Keratinocyte (primary cell): Measurements from ENCODE around the gene TP63. TPM values are rescaled to one million over a fixed set of nuclear protein-coding genes. Genes with fewer than 3 reads are reported as not detected.
A peak's percentile ranks its signal among the peaks of the same experiment; 100 is the strongest.
"Not testable (repeated sequence)": the region's sequence is repeated elsewhere in the genome, so short reads cannot be mapped to it uniquely, and the experiment has no call there.

Experiments used
- DNase-seq: peaks from one replicate; pipeline ENCODE4 v3.0.0-alpha.2; 2011; ENCODE audit warnings: low read depth, missing footprints, low spot score
- FAIRE-seq: peaks from 2 replicates; lab custom pipeline; 2011; peaks lifted over from hg19 to GRCh38; lab: Jason Lieb, UNC
- H2AFZ ChIP-seq: 2 replicates; pipeline ENCODE4 v1.6.0; 2012; ENCODE audit warnings: low read length, control low read depth, inconsistent platforms; ENCODE audit not compliant: control insufficient read depth
- H3K27ac ChIP-seq: 2 replicates; pipeline ENCODE4 v1.5.1; 2011; ENCODE audit warnings: low read length; ENCODE audit not compliant: control insufficient read depth, insufficient read depth
- H3K27me3 ChIP-seq: 3 replicates; pipeline ENCODE4 v1.6.0; 2011; ENCODE audit warnings: low read length; ENCODE audit not compliant: control insufficient read depth, insufficient read depth; ENCODE audit errors: extremely low read depth
- H3K36me3 ChIP-seq, 2 experiments: 2 replicates in 1 of 2; 3 replicates in 1 of 2; pipeline ENCODE4 v1.5.1; 2011; ENCODE audit warnings: low read length in 2 of 2, mild to moderate bottlenecking in 1 of 2; ENCODE audit not compliant: control insufficient read depth in 2 of 2, insufficient read depth in 2 of 2; ENCODE audit errors: extremely low read depth in 1 of 2
- H3K4me1 ChIP-seq: 3 replicates; pipeline ENCODE4 v1.5.1; 2011; ENCODE audit warnings: low read length; ENCODE audit not compliant: control insufficient read depth, insufficient read depth; ENCODE audit errors: extremely low read depth
- H3K4me2 ChIP-seq: 3 replicates; pipeline ENCODE4 v1.6.0; 2011; ENCODE audit warnings: low read depth, low read length; ENCODE audit not compliant: control insufficient read depth, insufficient read depth; ENCODE audit errors: extremely low read depth
- H3K4me3 ChIP-seq, 3 experiments: fragments of 200-600 bp in 1 of 3; sonication (generic) in 1 of 3; 2 replicates in 2 of 3; 3 replicates in 1 of 3; pipeline ENCODE4 v1.5.1; 2011 to 2016; ENCODE audit warnings: low read length in 3 of 3, mild to moderate bottlenecking in 3 of 3, control low read depth in 2 of 3, inconsistent platforms in 1 of 3, low read depth in 1 of 3, mixed read lengths in 1 of 3, mixed run types in 1 of 3, moderate library complexity in 1 of 3; ENCODE audit not compliant: control insufficient read depth in 2 of 3, insufficient read depth in 2 of 3; ENCODE audit errors: extremely low read depth in 1 of 3
- H3K79me2 ChIP-seq: 2 replicates; pipeline ENCODE4 v1.6.0; 2012; ENCODE audit warnings: low read length; ENCODE audit not compliant: control insufficient read depth, insufficient read depth
- H3K9ac ChIP-seq: 3 replicates; pipeline ENCODE4 v1.6.0; 2011; ENCODE audit warnings: low read length; ENCODE audit not compliant: control insufficient read depth, insufficient read depth; ENCODE audit errors: extremely low read depth
- H3K9me1 ChIP-seq: 3 replicates; pipeline ENCODE4 v1.6.0; 2011; ENCODE audit warnings: low read length; ENCODE audit not compliant: control insufficient read depth, insufficient read depth; ENCODE audit errors: extremely low read depth
- H3K9me3 ChIP-seq: 2 replicates; pipeline ENCODE4 v1.5.1; 2012; ENCODE audit warnings: low read depth, low read length; ENCODE audit not compliant: control insufficient read depth
- H4K20me1 ChIP-seq: 3 replicates; pipeline ENCODE4 v1.6.0; 2011; ENCODE audit warnings: low read length; ENCODE audit not compliant: control insufficient read depth, insufficient read depth; ENCODE audit errors: extremely low read depth
- EZH2 ChIP-seq: IDR thresholded peaks from one replicate; pipeline ENCODE4 v1.6.1; 2012; ENCODE audit warnings: inconsistent platforms, mild to moderate bottlenecking, low read length, moderate library complexity
- dilution Hi-C: fragments of 300-500 bp; cut with MboI; formaldehyde crosslinking; loops from one replicate; pipeline ENCODE4 v1.7.0; 2020; ENCODE audit warnings: low sequenced_read_pairs; ENCODE audit not compliant: extremely low pct_ligation_motif_present
- polyA plus RNA-seq, 5 experiments: library from polyadenylated mRNA; depleted of rRNA in 3 of 5; stranded (reverse) in 3 of 5; stranded (forward) in 1 of 5; unstranded in 1 of 5; fragments of >200 nt; gene quantifications; 1 replicate in 1 of 5; 2 replicates in 3 of 5; 3 replicates in 1 of 5; pipeline versions ENCODE4 v1.2.1 to v1.2.3, GENCODE V29; 2011 to 2012; ENCODE audit warnings: missing spikeins in 2 of 5, low read depth in 1 of 5, low replicate concordance in 1 of 5
- TF ChIP-seq, protein P1 (sequence below), 3 experiments: IDR thresholded peaks in 1 of 3; conservative IDR thresholded peaks in 1 of 3; optimal IDR thresholded peaks in 1 of 3; 2 replicates in 2 of 3; 3 replicates in 1 of 3; pipeline versions ENCODE3 to v1.5.1; 2011; ENCODE audit warnings: low read length in 3 of 3, mild to moderate bottlenecking in 3 of 3, moderate library complexity in 2 of 3, control low read depth in 1 of 3, inconsistent platforms in 1 of 3; ENCODE audit not compliant: insufficient read depth in 2 of 3; ENCODE audit errors: extremely low read depth in 1 of 3

Gene TP63
- polyA plus RNA-seq, 1 donor (not counting 4 experiments of a cell fraction or from before 2014, with no cell fraction given): 214 TPM

GRCh38 chr3:189606774-189607173 lies 24.4 kb upstream of the TP63 start:
- DNase-seq: no peak

GRCh38 chr3:189612641-189613040 lies 18.5 kb upstream of the TP63 start:
- H3K4me2 ChIP-seq, FAIRE-seq, H3K27ac ChIP-seq, H3K4me3 ChIP-seq, DNase-seq, H3K4me1 ChIP-seq, H3K27me3 ChIP-seq, H3K36me3 ChIP-seq, H3K9ac ChIP-seq, H3K79me2 ChIP-seq, dilution Hi-C loops, H4K20me1 ChIP-seq, H2AFZ ChIP-seq, H3K9me3 ChIP-seq, H3K9me1 ChIP-seq: not testable (repeated sequence)

More at GRCh38 chr3:189606774-189607173, 24.4 kb upstream of the TP63 start:
- no peak overlapping the region for H3K4me3 ChIP-seq
- H3K27me3 ChIP-seq: no peaks in the 10 kb centered on the region
- no peaks in the 10 kb centered on the region for H3K9me3 ChIP-seq
- no peak overlapping the region for H3K27ac ChIP-seq
- H3K4me2 ChIP-seq: no peak overlapping the region
- H2AFZ ChIP-seq: no peak overlapping the region
- H3K9ac ChIP-seq: no peak overlapping the region
- no peak for TF ChIP-seq EZH2
- TF ChIP-seq, protein P1, sequence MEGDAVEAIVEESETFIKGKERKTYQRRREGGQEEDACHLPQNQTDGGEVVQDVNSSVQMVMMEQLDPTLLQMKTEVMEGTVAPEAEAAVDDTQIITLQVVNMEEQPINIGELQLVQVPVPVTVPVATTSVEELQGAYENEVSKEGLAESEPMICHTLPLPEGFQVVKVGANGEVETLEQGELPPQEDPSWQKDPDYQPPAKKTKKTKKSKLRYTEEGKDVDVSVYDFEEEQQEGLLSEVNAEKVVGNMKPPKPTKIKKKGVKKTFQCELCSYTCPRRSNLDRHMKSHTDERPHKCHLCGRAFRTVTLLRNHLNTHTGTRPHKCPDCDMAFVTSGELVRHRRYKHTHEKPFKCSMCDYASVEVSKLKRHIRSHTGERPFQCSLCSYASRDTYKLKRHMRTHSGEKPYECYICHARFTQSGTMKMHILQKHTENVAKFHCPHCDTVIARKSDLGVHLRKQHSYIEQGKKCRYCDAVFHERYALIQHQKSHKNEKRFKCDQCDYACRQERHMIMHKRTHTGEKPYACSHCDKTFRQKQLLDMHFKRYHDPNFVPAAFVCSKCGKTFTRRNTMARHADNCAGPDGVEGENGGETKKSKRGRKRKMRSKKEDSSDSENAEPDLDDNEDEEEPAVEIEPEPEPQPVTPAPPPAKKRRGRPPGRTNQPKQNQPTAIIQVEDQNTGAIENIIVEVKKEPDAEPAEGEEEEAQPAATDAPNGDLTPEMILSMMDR (optimal IDR thresholded peaks at IDR 0.05 in 1 of 3, IDR thresholded peaks at IDR 0.05 in 1 of 3, conservative IDR thresholded peaks at IDR 0.05 in 1 of 3; ENCODE audit: extremely low read depth in 1 of 3, insufficient read depth in 2 of 3, low read length in 3 of 3): no peak
- no peaks in the 10 kb centered on the region for H3K79me2 ChIP-seq
- FAIRE-seq: peak; percentile 36
- no peaks in the 10 kb centered on the region for H3K9me1 ChIP-seq
- dilution Hi-C loops: no loop called here
- H3K4me1 ChIP-seq: no peaks in the 10 kb centered on the region
- no peaks in the 10 kb centered on the region for H3K36me3 ChIP-seq
- H4K20me1 ChIP-seq: no peaks in the 10 kb centered on the region

- FAIRE-seq (no peak), DNase-seq (no peak)
- dilution Hi-C loops: no loop called here
- H3K4me3 ChIP-seq: no peak overlapping the region
- H3K4me2 ChIP-seq: no peak overlapping the region
- H2AFZ ChIP-seq: no peak overlapping the region
- no peak for TF ChIP-seq EZH2
- TF ChIP-seq, protein P1 (optimal IDR thresholded peaks at IDR 0.05 in 1 of 3, IDR thresholded peaks at IDR 0.05 in 1 of 3, conservative IDR thresholded peaks at IDR 0.05 in 1 of 3; ENCODE audit: extremely low read depth in 1 of 3, insufficient read depth in 2 of 3, low read length in 3 of 3): no peak
- no peaks in the 10 kb centered on the region for H3K27me3 ChIP-seq
- no peaks in the 10 kb centered on the region for H3K9me1 ChIP-seq
- no peaks in the 10 kb centered on the region for H3K36me3 ChIP-seq
- no peaks in the 10 kb centered on the region for H3K9me3 ChIP-seq
- H4K20me1 ChIP-seq: no peaks in the 10 kb centered on the region
- no peaks in the 10 kb centered on the region for H3K79me2 ChIP-seq
- no peaks in the 10 kb centered on the region for H3K4me1 ChIP-seq
- no peak overlapping the region for H3K27ac ChIP-seq
- no peak overlapping the region for H3K9ac ChIP-seq
Observed at GRCh38 chr3:189613122-189613521, 18.1 kb upstream of the TP63 start.
